AG10803 (cell line): ENCODE results near the gene AKAP1.

Source experiments
- DNase-seq: peaks from one replicate; pipeline ENCODE4 v3.0.0; 2010; ENCODE audit warnings: low read depth
- H3K4me3 ChIP-seq: 2 replicates; pipeline ENCODE4 v1.5.1; 2011; ENCODE audit warnings: mild to moderate bottlenecking, low read length, control low read depth
- CTCF ChIP-seq: conservative IDR thresholded peaks from 2 replicates; pipeline ENCODE4 v1.5.1; 2011; ENCODE audit warnings: mild to moderate bottlenecking, low read length, control low read depth, inconsistent platforms

The AKAP1 gene

GRCh38 chr17:57136355-57136754, 51.3 kb downstream of the AKAP1 start:
- DNase-seq: no peak
- TF ChIP-seq CTCF: no peak

GRCh38 chr17:57138030-57138911, 53.2 kb downstream of the AKAP1 start:
- DNase-seq: no peak
- H3K4me3 ChIP-seq: no peak overlapping the region
- TF ChIP-seq CTCF: no peak

More at GRCh38 chr17:57136355-57136754, 51.3 kb downstream of the AKAP1 start:
- H3K4me3 ChIP-seq: no peak overlapping the region

DNA sequence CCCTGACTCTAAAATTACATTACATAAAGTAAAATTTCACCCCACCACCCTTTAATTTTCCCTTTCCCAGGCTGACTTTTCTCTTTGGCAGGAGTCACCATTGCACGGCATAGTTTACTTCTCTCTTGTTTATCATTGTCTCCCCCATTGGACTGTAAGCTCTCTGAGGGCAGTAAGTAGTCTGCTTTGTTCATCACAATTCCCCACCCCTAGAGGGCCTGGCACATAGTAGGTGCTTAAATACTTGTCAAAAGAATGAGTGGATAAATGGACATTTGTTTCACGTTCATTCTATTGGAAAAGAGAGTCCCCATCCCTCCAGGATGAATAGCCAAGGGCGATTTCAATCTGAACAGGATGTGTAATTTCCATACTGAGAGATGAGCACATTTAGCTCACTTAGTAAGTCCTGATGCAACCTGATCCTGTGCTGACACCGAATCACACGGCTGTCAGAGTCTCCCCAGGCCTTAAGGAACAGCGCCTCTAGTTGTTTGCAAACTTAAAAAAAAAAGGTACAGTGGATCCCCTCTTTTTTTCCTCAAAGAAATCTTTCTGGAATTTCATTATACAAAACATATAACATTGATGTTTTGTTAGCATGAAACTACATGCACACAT, 54.0 kb downstream of the AKAP1 start:
- no peak for TF ChIP-seq CTCF
- H3K4me3 ChIP-seq: no peak overlapping the region
- DNase-seq: no peak

DNA sequence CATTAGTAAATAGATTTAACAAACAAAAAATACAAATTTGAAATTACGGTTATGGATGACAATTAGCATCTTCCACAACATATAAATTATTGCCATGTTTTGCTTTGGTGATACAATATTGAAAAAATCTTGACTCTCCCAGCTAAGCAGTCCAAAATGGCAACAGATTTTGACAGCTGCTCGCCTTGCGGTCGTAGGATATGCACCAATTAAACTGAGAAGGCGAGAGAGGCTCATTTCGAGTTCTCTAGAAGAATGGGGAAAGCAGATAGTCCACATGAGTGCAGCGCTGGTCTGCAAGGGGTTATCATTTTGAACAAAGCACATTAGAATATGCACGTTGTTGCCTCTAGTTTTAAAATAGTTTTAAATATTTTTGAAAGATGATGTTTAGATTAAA, 55.3 kb downstream of the AKAP1 start:
- DNase-seq: no peak
- TF ChIP-seq CTCF: no peak
- H3K4me3 ChIP-seq: no peak overlapping the region

DNA sequence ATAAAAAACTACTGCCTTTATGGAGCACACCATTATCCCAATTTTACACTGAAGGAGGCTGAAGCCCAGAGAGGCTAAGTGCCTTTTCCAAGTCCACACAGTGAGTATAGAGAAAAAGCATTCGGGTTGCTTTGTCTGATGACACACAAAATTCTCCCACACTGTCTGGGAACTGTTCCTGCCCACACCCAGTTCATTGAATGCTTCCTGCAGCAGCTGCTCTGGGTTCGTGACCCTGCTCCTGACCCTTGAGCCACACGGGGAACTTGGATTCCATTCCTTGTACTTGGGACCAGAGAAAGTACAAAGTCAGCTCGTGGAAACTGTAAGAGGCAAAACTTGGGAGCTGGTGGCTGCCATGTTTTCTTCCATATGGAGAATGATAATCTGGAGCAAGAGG, 57.9 kb downstream of the AKAP1 start:
- no peak overlapping the region for H3K4me3 ChIP-seq
- TF ChIP-seq CTCF: no peak
- DNase-seq: peak; percentile 8

DNA sequence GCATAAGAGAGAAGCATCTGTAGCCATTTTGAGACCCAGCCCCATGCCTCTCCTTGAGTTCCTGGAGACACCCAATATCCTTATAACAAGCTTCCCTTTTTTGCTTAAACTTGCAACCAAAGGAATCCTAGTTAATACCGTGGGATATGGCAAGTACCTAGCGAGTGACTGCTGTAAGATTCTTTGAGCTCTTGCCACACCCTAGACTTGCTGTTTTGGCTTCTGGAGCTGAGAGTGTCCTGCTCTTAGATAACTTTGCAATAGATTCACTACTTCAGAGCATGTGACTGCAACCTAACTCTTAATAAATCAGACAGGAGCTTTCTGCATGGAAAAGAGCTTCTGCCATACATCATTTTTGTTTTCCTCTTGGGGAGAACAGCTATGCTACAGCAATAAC, 58.3 kb downstream of the AKAP1 start:
- TF ChIP-seq CTCF: no peak
- no peak overlapping the region for H3K4me3 ChIP-seq
- no peak for DNase-seq

DNA sequence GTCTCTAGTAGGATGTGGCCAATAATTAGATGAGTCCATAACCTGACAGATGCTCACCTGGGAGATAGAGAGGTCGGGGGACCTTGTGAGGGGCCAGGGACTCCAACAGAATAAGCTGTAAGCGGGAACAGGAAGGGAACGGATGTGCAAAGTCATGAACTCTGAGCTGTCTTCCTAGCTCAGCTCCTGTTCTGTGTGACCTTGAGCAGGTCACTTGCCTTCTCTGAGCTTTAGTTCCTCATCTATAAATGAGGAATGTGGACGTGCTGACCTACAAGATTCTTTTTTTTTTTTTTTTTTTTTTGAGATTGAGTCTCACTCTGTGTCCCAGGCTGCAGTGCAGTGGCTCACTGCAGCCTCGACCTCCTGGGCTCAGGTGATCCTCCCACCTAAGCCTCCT, 58.9 kb downstream of the AKAP1 start:
- no peak for TF ChIP-seq CTCF
- DNase-seq: no peak
- H3K4me3 ChIP-seq: no peak overlapping the region
